Cardiac atrium fibroblast (primary cell): ENCODE data around the gene RSAD1. TPM values are rescaled to one million over a fixed set of nuclear protein-coding genes. Genes with fewer than 3 reads are reported as not detected.

Experiments used
- total RNA-seq: library from RNA; depleted of rRNA; stranded (reverse); fragments of >200 nt; gene quantifications from 2 replicates; pipeline ENCODE4 v1.2.3, GENCODE V29; 2015

The RSAD1 gene
- 13.0 and 14.3 TPM in 2 replicates for total RNA-seq

GRCh38 chr17:50478391-50479381 lies at the start of gene RSAD1:
Gene RSAD1 (plus strand): TSS chr17:50478860. CDS start chr17:50478885, 25 bp downstream.

GRCh38 chr17:50468304-50469207 lies 10.1 kb upstream of the RSAD1 start, which contains the start of gene CHAD:
Gene CHAD (minus strand): TSS chr17:50468880. CDS start chr17:50468813, 67 bp downstream.

DNA sequence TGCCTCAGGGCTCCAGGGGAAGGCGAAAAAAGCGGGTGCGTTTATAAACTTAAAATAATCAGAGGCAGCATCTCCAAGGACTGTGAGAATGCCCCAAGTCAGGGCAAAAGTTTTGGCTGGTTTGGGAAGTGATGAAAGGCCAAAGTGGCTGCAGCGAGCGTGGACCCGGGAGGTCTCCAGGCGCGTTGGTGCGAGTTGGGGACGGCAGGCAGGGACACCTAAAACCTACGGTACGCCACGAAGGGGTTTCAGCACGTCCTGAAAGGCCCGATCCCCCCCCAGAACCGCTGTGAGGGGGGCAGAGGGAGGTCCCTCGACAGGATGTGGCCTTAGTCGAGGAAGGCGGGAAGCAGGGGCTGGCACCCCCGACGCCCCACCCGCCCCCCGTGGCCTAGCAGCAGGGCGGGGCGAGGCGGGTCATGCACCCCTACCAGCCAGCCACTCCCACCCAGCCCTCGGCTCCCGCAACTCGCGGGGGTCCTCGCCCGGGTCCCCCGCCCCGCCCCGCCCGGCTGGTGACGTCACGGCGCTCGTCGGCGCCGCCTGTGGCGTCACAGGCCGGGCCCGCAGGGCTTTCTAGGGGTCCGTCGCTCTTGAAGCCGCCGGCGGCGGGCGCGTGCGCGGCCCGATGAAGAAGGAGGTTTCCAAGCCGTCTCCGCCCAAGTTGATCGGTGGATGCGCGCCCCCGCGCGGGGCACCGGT lies 29.4 kb downstream of the RSAD1 start, which contains the start of gene MYCBPAP:
MYCBPAP (plus strand) TSS at position 569 of the 702 bp plus-strand sequence. CDS start 236 bp downstream, outside the sequence.

DNA sequence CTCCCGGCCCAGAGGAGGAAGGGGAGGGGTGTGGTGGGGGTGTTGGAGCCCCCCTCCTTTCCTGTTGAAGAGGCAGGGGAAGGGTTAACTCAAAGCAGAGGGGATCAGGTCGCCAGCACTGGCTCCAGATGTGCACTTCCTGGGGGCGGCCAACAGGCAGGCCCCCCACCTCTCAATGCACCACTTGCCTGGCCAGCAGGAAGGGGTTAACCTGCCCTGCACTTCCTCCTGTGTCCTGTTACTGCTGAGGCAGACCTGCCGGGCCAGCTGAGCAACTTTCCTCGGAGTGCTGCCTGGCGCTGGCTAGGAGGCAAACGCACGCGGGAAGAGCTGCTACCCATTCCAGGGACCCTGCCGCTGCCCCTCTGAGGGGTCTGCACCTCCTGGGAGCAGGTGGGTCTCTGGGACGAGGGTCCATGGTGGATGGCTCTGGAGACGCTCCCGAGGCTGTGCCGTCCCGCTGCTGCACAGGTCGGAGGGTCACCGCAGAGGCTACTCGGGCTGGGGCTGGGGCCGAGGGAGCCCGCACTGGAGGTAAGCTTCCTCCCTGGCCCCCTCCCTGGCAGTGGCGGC lies 53.9 kb downstream of the RSAD1 start, which contains the start of gene EPN3:
EPN3 (plus strand) TSS at position 284 of the 573 bp plus-strand sequence. CDS start 3,822 bp downstream, outside the sequence.

Other genes starting within 250 kb of the RSAD1 start
- gene TMEM92, start 204.4 kb upstream of the RSAD1 start, total RNA-seq: not detected in 2 replicates
- gene XYLT2, start 132.7 kb upstream of the RSAD1 start, total RNA-seq: 44.0 and 54.1 TPM in 2 replicates
- gene MRPL27, start 105.7 kb upstream of the RSAD1 start, total RNA-seq: 70.0 and 75.5 TPM in 2 replicates
- 0.65 and 5.6 TPM in 2 replicates for gene EME1, start 105.6 kb upstream of the RSAD1 start, total RNA-seq
- gene LRRC59, start 81.3 kb upstream of the RSAD1 start, total RNA-seq: 177 and 181 TPM in 2 replicates
- gene ACSF2, start 52.6 kb upstream of the RSAD1 start, total RNA-seq: 19.0 and 37.2 TPM in 2 replicates
- gene CHAD, start 10.0 kb upstream of the RSAD1 start, total RNA-seq: not detected in 2 replicates
- gene MYCBPAP, start 29.6 kb downstream of the RSAD1 start, total RNA-seq: not detected in 2 replicates
- not detected in 2 replicates for gene EPN3, start 53.9 kb downstream of the RSAD1 start, total RNA-seq
- 70.1 and 91.2 TPM in 2 replicates for gene SPATA20, start 68.3 kb downstream of the RSAD1 start, total RNA-seq
- 0.16 TPM in 1 of 2 replicates, not detected in the other for gene CACNA1G, start 81.9 kb downstream of the RSAD1 start, total RNA-seq
- 16.6 and 26.1 TPM in 2 replicates for gene ABCC3, start 156.0 kb downstream of the RSAD1 start, total RNA-seq
- gene ANKRD40, start 229.1 kb downstream of the RSAD1 start, total RNA-seq: 19.6 and 23.8 TPM in 2 replicates
- gene LUC7L3, start 240.7 kb downstream of the RSAD1 start, total RNA-seq: 14.7 and 25.1 TPM in 2 replicates